Measurements from ENCODE around the gene ARIH1.

ARIH1 gene

GRCh38 chr15:72503147-72503546 lies 29.0 kb downstream of the ARIH1 start:
- TF ChIP-seq TAF1 (IDR thresholded peaks at IDR 0.05; ENCODE audit: borderline replicate concordance, insufficient read depth, low read length) (no peak), POLR2AphosphoS5 (IDR thresholded peaks at IDR 0.05; ENCODE audit: low read depth, low read length) (no peak), SIN3A (IDR thresholded peaks at IDR 0.05; ENCODE audit: borderline replicate concordance, insufficient read depth, low read length) (no peak), FOXP2 (optimal IDR thresholded peaks at IDR 0.05; ENCODE audit: borderline replicate concordance, extremely low read depth, extremely low read length, insufficient read depth) (no peak)
- TF ChIP-seq, protein P1, sequence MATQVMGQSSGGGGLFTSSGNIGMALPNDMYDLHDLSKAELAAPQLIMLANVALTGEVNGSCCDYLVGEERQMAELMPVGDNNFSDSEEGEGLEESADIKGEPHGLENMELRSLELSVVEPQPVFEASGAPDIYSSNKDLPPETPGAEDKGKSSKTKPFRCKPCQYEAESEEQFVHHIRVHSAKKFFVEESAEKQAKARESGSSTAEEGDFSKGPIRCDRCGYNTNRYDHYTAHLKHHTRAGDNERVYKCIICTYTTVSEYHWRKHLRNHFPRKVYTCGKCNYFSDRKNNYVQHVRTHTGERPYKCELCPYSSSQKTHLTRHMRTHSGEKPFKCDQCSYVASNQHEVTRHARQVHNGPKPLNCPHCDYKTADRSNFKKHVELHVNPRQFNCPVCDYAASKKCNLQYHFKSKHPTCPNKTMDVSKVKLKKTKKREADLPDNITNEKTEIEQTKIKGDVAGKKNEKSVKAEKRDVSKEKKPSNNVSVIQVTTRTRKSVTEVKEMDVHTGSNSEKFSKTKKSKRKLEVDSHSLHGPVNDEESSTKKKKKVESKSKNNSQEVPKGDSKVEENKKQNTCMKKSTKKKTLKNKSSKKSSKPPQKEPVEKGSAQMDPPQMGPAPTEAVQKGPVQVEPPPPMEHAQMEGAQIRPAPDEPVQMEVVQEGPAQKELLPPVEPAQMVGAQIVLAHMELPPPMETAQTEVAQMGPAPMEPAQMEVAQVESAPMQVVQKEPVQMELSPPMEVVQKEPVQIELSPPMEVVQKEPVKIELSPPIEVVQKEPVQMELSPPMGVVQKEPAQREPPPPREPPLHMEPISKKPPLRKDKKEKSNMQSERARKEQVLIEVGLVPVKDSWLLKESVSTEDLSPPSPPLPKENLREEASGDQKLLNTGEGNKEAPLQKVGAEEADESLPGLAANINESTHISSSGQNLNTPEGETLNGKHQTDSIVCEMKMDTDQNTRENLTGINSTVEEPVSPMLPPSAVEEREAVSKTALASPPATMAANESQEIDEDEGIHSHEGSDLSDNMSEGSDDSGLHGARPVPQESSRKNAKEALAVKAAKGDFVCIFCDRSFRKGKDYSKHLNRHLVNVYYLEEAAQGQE (IDR thresholded peaks at IDR 0.05; ENCODE audit: insufficient read depth in 1 of 2, low read depth in 2 of 2, low read length in 2 of 2): no peak

GRCh38 chr15:72507402-72508092 lies 33.4 kb downstream of the ARIH1 start:
- TF ChIP-seq TAF1 (IDR thresholded peaks at IDR 0.05; ENCODE audit: borderline replicate concordance, insufficient read depth, low read length) (no peak), FOXP2 (optimal IDR thresholded peaks at IDR 0.05; ENCODE audit: borderline replicate concordance, extremely low read depth, extremely low read length, insufficient read depth) (no peak), POLR2AphosphoS5 (IDR thresholded peaks at IDR 0.05; ENCODE audit: low read depth, low read length) (no peak), SIN3A (IDR thresholded peaks at IDR 0.05; ENCODE audit: borderline replicate concordance, insufficient read depth, low read length) (no peak)
- TF ChIP-seq, protein P1 (IDR thresholded peaks at IDR 0.05; ENCODE audit: insufficient read depth in 1 of 2, low read depth in 2 of 2, low read length in 2 of 2): no peak

DNA sequence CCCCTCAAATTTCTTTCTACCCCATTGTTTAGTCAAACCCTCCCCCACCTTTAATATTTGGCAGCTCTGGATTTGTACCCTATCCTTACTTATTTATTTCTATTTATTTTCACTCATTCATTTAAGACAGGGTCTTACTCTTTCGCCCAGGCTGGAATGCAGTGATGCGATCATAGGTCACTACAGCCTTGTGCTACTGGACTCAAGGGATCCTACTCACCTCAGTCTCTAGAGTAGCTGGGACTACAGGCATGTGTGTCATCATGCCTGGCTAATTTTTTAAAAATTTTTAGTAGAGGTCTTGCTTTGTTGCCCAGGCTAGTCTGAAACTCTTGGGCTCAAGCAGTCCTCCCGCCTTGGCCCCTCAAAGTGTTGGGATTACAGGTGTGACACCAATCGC lies 35.4 kb downstream of the ARIH1 start:
- no peak for TF ChIP-seq TAF1 (IDR thresholded peaks at IDR 0.05; ENCODE audit: borderline replicate concordance, insufficient read depth, low read length)
- TF ChIP-seq SIN3A (IDR thresholded peaks at IDR 0.05; ENCODE audit: borderline replicate concordance, insufficient read depth, low read length): no peak
- TF ChIP-seq POLR2AphosphoS5 (IDR thresholded peaks at IDR 0.05; ENCODE audit: low read depth, low read length): no peak
- TF ChIP-seq FOXP2 (optimal IDR thresholded peaks at IDR 0.05; ENCODE audit: borderline replicate concordance, extremely low read depth, extremely low read length, insufficient read depth): no peak
- TF ChIP-seq, protein P1 (IDR thresholded peaks at IDR 0.05; ENCODE audit: insufficient read depth in 1 of 2, low read depth in 2 of 2, low read length in 2 of 2): no peak

DNA sequence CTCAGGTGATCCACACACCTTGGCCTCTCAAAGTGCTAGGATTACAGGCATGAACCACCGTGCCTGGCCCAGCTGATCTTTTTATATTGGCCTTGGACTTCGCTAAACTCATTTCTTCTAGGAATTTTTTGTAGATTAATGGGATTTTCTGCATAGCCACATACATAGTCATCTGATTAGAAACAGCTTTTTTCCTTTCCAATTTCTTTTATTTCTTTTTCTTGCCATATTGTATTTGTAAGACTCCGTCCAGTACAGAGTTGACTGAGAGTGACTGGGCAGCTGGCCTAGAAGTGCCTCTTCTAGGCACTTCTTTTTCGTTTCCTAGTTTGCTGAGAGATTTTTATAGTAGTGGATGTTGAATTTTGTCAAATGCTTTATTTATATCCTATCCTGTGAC lies 37.4 kb downstream of the ARIH1 start:
- TF ChIP-seq FOXP2 (optimal IDR thresholded peaks at IDR 0.05; ENCODE audit: borderline replicate concordance, extremely low read depth, extremely low read length, insufficient read depth) (no peak), TAF1 (IDR thresholded peaks at IDR 0.05; ENCODE audit: borderline replicate concordance, insufficient read depth, low read length) (no peak), POLR2AphosphoS5 (IDR thresholded peaks at IDR 0.05; ENCODE audit: low read depth, low read length) (no peak), SIN3A (IDR thresholded peaks at IDR 0.05; ENCODE audit: borderline replicate concordance, insufficient read depth, low read length) (no peak)
- TF ChIP-seq, protein P1 (IDR thresholded peaks at IDR 0.05; ENCODE audit: insufficient read depth in 1 of 2, low read depth in 2 of 2, low read length in 2 of 2): no peak
